HG02759 (cell line): ENCODE data around the gene FBLL1.
"Not testable (repeated sequence)": the region's sequence is repeated elsewhere in the genome, so short reads cannot be mapped to it uniquely, and the experiment has no call there.

ENCODE experiments used
- ATAC-seq: cut with Tn5 transposase; IDR thresholded peaks from one replicate; pipeline ENCODE4 v1.9.1; 2021; ENCODE audit warnings: mild to moderate bottlenecking, moderate library complexity; ENCODE audit not compliant: unreplicated experiment

Gene FBLL1

GRCh38 chr5:168550656-168551055 is 21.6 kb downstream of the FBLL1 start:
- ATAC-seq, result no peak

- ATAC-seq, result no peak
These were observed 23.0 kb downstream of the FBLL1 start for GRCh38 chr5:168552146-168552545.

GRCh38 chr5:168553377-168554130 is 24.4 kb downstream of the FBLL1 start:
- ATAC-seq, result no peak

DNA sequence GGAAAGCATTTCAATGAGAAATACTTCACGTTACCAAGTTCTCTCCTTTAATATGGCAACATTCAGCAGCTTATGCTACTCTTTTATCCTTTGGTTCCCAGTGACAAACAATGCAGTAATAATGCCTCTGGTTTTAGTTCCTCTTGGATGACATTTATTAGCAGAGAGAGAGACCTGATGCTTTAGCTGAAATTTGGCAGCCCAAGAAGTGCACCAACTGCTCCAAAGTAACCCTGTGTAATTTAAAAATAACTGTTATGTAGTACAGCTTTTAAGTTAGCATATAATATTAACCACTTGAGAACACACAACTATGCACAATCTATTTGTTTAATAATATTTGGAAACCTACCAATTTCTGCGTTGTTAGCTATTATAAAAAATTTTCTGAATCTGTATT is 28.3 kb downstream of the FBLL1 start:
- ATAC-seq, result no peak

DNA sequence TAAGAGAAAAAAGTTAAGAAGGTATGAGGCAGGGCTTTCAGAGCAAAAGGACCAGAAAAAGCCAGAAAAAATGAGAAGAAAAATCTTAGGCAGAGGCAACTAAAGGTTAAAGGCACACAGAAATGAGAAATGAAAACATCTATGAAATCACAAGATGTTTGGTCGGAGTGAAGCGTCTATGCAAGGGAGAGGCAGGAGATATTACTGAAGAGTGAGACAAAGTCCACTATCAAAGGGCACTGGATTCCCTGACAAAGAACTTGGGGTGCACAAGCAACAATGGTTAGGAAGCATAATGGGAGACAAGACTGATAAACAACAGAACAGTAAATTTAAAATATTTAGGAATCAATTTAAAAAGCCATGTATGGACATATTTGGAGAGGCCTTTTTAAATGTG is 33.2 kb downstream of the FBLL1 start:
- no peak for ATAC-seq

DNA sequence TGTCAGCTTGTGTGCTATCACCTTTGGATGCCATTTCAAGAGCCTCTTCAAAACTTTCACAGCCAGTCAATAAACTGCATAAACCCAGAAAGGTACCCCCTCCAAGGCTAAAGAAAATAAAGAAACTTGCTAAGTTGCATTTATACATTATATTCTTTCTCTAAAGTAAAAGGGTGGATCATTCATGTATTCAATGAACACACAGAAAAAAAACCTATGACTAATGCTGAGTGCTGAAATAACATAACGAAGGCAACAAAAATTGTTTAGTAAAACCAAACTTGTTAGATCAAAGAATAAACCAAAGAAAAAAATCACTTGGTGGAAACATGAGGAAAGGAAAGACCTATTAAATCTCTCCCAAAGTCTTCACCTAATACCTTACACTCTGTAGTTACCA is 34.9 kb downstream of the FBLL1 start:
- no peak for ATAC-seq

- ATAC-seq, result no peak
These were observed 39.6 kb downstream of the FBLL1 start for GRCh38 chr5:168568738-168569137.

DNA sequence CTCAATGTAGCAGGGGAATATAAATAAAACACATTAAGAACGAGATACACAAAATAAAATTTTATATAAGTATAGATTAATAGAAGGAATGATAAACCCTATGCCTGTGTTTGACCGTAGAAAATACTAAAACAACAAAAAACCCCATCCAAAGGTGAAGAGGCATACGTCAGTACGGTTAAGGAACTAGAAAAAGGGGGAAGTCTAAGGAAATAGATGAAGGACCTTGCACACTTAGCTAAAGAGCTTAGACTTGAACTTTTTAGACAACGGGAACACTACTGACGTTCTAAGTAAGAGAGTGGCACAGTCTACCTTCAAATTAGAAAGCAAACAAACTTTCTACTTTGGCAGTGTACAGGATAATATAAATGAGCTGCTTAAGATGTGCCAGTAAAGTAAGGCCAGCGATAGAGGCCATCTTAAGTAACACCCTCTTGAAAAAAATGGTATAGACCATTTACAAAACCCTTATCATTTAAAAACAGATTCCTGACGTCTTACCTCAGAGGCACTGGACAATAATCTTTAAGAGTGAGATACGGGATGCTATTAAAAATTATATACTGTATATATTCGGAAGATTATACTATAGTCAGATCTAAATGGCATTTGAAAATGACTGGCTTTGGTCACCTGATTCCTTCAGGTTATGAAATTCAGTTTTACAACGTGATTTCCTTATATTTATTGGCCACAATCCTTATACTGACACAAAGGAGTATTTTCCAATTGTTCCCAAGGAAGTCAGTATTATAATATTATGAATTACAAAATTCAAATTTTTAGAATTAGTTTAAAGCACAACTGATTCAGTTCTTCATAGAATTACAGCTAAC is 41.6 kb downstream of the FBLL1 start:
- ATAC-seq, result no peak

DNA sequence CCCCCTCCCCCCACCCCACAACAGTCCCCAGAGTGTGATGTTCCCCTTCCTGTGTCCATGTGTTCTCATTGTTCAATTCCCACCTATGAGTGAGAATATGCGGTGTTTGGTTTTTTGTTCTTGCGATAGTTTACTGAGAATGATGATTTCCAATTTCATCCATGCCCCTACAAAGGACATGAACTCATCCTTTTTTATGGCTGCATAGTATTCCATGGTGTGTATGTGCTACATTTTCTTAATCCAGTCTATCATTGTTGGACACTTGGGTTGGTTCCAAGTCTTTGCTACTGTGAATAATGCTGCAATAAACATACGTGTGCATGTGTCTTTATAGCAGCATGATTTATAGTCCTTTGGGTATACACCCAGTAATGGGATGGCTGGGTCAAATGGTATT is 44.6 kb downstream of the FBLL1 start:
- not testable (repeated sequence) for ATAC-seq

DNA sequence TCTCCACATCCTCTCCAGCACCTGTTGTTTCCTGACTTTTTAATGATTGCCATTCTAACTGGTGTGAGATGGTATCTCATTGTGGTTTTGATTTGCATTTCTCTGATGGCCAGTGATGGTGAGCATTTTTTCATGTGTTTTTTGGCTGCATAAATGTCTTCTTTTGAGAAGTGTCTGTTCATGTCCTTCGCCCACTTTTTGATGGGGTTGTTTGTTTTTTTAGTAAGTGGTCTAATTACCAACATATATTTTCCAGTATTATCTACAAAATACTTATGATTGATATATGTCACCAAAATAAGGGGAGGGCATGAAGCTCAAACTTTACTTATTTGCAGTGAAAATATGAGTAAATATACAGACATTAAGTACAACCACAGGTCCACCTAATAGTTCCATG is 45.1 kb downstream of the FBLL1 start:
- ATAC-seq, result not testable (repeated sequence)

GRCh38 chr5:168575391-168576372 is 46.6 kb downstream of the FBLL1 start:
- ATAC-seq, result no peak

DNA sequence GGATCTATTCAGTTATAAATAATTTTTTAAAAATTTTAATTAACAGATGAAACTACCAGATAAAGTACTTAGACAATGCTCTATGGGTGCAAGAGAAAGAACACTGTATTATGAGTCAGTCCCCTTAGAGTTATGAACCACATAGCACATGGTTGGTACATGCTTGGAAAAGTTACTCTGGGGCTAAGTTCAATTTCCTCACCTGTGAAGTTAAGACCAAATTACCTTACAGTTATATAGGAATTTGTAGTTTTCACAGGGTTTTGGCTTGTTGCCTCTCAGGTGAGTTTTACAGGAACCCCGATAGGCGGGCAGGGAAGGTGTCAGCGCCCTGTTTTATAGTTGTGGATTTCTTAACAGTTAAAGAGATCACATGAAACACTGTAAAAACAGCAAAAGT is 48.9 kb downstream of the FBLL1 start:
- ATAC-seq, result no peak

DNA sequence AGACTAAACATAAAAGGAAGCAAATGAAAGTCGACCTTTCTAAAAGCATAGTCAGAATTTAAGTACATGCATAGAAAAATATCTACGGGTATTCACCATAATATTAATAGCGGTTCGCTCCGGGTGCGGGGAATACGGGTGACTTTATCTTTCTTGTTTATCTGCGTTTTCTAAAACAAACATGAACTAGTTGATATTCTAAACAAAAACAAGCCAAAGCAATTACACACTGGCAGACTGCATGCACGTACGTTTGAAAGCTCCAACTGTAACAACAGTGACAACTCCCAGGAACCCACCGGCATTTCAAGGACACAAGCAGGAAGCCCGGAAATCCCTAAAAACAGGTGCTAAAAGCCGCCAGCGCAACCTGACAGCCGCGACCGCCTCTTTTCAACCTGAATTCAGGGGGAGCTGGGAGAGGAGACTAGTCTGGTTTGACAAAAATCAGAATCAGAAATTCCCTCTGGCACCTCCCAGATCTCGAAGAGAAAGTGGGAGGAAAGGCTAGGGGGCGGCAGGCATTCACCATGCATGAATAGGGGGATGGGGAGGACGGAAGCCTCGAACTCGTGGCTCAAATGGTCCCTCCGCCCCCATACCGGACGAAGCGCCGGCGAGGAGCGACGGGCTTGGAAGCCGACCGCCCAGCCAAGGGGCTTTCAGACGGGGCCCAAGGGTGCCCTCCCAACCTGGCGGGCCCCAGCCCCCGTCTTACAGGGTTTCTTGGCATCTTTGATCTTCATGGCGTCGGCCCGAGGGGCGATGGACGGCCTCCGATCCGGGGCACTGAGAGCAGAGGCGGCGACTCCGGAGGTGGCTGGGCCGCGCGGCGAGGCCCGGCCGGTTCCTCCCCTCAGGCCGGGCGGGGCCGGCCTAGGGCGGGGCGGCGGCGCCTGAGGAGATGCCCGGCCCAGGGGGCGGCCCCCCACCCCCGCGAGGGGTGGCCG is 49.7 kb downstream of the FBLL1 start, which contains the start of gene PANK3:
PANK3 (minus strand) TSS at position 831 of the 950 bp plus-strand sequence; CDS start at position 746, 85 bp downstream.
- peak; percentile 70 for ATAC-seq

- ATAC-seq, result peak; percentile 92
These were observed 50.6 kb downstream of the FBLL1 start for GRCh38 chr5:168579488-168580226.

DNA sequence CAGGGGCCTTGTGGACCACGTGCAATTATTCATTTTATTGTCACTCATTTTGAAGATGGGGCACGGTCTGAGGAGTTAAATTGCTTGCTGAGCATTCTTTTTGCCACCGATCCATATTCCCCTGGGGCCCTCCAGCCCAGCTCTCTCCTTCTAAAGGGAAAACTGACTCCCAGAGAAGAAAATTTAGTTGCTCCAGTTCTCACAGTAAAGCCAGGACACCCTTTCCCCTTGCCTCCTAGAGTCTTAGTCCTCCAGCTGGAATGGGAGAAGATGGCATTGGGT is 51.1 kb downstream of the FBLL1 start:
- no peak for ATAC-seq
